Common myeloid progenitor, CD34-positive (primary cell): ENCODE data around the gene DNMT3A.

Source experiments
- CTCF ChIA-PET: fragments of 350-600 bp; sonication (Branson Sonifier 250); formaldehyde crosslinking; loops from one replicate; lab custom pipeline; 2021; ENCODE audit warnings: antibody characterized with exemption; lab: Charles Lee
- POLR2A ChIA-PET: fragments of 350-600 bp; sonication (Branson Sonifier 250); formaldehyde crosslinking; loops from one replicate; lab custom pipeline; 2021; ENCODE audit warnings: antibody characterized with exemption; lab: Charles Lee
- DNase-seq, 3 donors: peaks; one replicate each; pipeline versions ENCODE4 v3.0.0 to v3.0.0-alpha.2; 2013
- H3K27ac ChIP-seq, 2 experiments: 1 replicate in 1 of 2; 2 replicates in 1 of 2; pipeline ENCODE4 v1.7.0; 2013; ENCODE audit warnings: inconsistent platforms in 2 of 2, low read length in 2 of 2, mild to moderate bottlenecking in 2 of 2, low read depth in 1 of 2, moderate library complexity in 1 of 2; ENCODE audit not compliant: severe bottlenecking in 2 of 2, insufficient read depth in 1 of 2, poor library complexity in 1 of 2
- H3K27me3 ChIP-seq, 5 experiments: replicated peaks in 2 of 5; 1 replicate in 3 of 5; 2 replicates in 2 of 5; pipeline versions ENCODE4 v1.6.1 to v1.7.0; 2013; ENCODE audit warnings: low read length in 4 of 5, mild to moderate bottlenecking in 2 of 5, moderate library complexity in 2 of 5, inconsistent platforms in 1 of 5; ENCODE audit not compliant: insufficient read depth in 5 of 5, control insufficient read depth in 4 of 5
- H3K36me3 ChIP-seq, 4 experiments: 1 replicate in 2 of 4; 2 replicates in 2 of 4; pipeline versions ENCODE4 v1.6.1 to v1.7.0; 2013; ENCODE audit warnings: low read length in 3 of 4, control low read depth in 1 of 4, mild to moderate bottlenecking in 1 of 4; ENCODE audit not compliant: control insufficient read depth in 4 of 4, insufficient read depth in 4 of 4
- H3K4me1 ChIP-seq, 4 experiments: 1 replicate in 3 of 4; 2 replicates in 1 of 4; pipeline versions ENCODE4 v1.6.1 to v1.7.1; 2013; ENCODE audit warnings: low read length in 3 of 4, mild to moderate bottlenecking in 3 of 4, control low read depth in 1 of 4, inconsistent platforms in 1 of 4, moderate library complexity in 1 of 4; ENCODE audit not compliant: control insufficient read depth in 4 of 4, insufficient read depth in 4 of 4; ENCODE audit errors: control extremely low read depth in 1 of 4
- H3K4me3 ChIP-seq, 7 experiments: 1 replicate in 4 of 7; 2 replicates in 3 of 7; pipeline versions ENCODE4 v1.5.1 to v1.7.0; 2013; ENCODE audit warnings: mild to moderate bottlenecking in 7 of 7, low read length in 6 of 7, moderate library complexity in 6 of 7, inconsistent platforms in 2 of 7, low read depth in 2 of 7, control low read depth in 1 of 7; ENCODE audit not compliant: insufficient read depth in 4 of 7, control insufficient read depth in 1 of 7; ENCODE audit errors: extremely low read depth in 1 of 7
- H3K9me3 ChIP-seq, 5 experiments: 1 replicate in 4 of 5; 2 replicates in 1 of 5; pipeline versions ENCODE4 v1.6.1 to v1.7.1; 2013; ENCODE audit warnings: low read length in 4 of 5, mild to moderate bottlenecking in 2 of 5, inconsistent platforms in 1 of 5, low read depth in 1 of 5, moderate library complexity in 1 of 5; ENCODE audit not compliant: control insufficient read depth in 4 of 5, insufficient read depth in 2 of 5; ENCODE audit errors: control extremely low read depth in 1 of 5
- WGBS: methylation state at CpG from one replicate; pipeline ENCODE4 v1.1.5; 2013; ENCODE audit not compliant: insufficient coverage; 5-methylcytosine and 5-hydroxymethylcytosine counted together

Gene DNMT3A

GRCh38 chr2:25207078-25207545, 134.6 kb downstream of the DNMT3A start:
- POLR2A ChIA-PET = interaction anchor here (0.6 kb wide), 1 partner anchor 72 kb away, joined by 3 read pairs; no protein-coding TSS in a partner anchor
- peak; percentile 80 to 95 (median 94) for DNase-seq
- CTCF ChIA-PET = interaction anchor here (0.6 to 13.4 kb wide), 8 partner anchors 9 to 232 kb away, joined by 3 to 105 read pairs (median 4); no protein-coding TSS in a partner anchor
- Histone ChIP-seq H3K4me3 (no peak overlapping the region), H3K9me3 (no peaks in the 10 kb centered on the region), H3K27me3 (no peaks in the 10 kb centered on the region), H3K27ac (no peak overlapping the region), H3K4me1 (peaks cover 4 to 61% (median 50%) of the 10 kb centered on the region in 4 experiments), H3K36me3 (no peaks in the 10 kb centered on the region)
- 9% methylated on average over 5 of the region's 5 CpGs for WGBS

- POLR2A ChIA-PET = interaction anchor here (0.5 kb wide), 1 partner anchor 83 kb away, joined by 4 read pairs; no protein-coding TSS in a partner anchor
- Histone ChIP-seq H3K4me3 (peak overlapping the region in 3 of 7 experiments; percentile 25 to 68 (median 56)), H3K27ac (no peak overlapping the region), H3K9me3 (no peaks in the 10 kb centered on the region), H3K27me3 (no peaks in the 10 kb centered on the region), H3K36me3 (no peaks in the 10 kb centered on the region), H3K4me1 (peaks cover 2 to 46% (median 30%) of the 10 kb centered on the region in 4 experiments)
- DNase-seq = peak in 2 of 3 donors; percentile 43 to 60
- CTCF ChIA-PET = interaction anchor here (0.8 to 13.4 kb wide), 4 partner anchors 8 to 41 kb away, joined by 3 to 105 read pairs (median 13); no protein-coding TSS in a partner anchor
- 28% methylated on average over 57 of the region's 59 CpGs for WGBS
Measured at GRCh38 chr2:25204190-25204838, 137.4 kb downstream of the DNMT3A start.

GRCh38 chr2:25202275-25202674, 139.4 kb downstream of the DNMT3A start:
- H3K27ac ChIP-seq = no peak overlapping the region
- DNase-seq = peak in 1 of 3 donors; percentile 23
- no peak overlapping the region for H3K4me3 ChIP-seq
- ChIA-PET POLR2A (no interaction called here), CTCF (interaction anchor here (1.3 to 1.4 kb wide), 2 partner anchors 10 to 27 kb away, joined by 3 read pairs; no protein-coding TSS in a partner anchor)
- H3K36me3 ChIP-seq = no peaks in the 10 kb centered on the region
- 58% methylated on average over 6 of the region's 11 CpGs for WGBS
- H3K4me1 ChIP-seq = peaks cover 2 to 47% (median 29%) of the 10 kb centered on the region in 4 experiments
- H3K9me3 ChIP-seq = no peaks in the 10 kb centered on the region
- H3K27me3 ChIP-seq = no peaks in the 10 kb centered on the region

DNA sequence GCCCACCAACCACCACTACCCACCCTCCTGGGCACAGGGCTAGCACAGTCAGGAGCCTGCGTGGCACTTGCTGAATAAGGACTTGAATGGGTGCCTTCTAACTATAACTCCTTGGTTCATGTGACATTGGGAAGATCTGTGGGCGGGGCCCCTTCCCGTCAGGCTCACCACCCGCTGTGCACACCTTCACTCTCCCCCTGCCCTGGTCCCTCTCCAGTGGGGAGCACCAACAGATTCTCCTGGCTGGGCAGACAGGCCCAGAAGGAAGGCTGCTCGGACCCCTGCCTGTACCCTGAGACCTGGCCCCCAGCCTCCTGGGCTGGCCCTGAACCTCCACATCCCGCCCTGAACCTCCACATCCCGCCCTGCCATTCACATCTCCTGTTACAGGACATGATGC, 139.9 kb downstream of the DNMT3A start:
- CTCF ChIA-PET = interaction anchor here (1.3 to 1.4 kb wide), 3 partner anchors 11 to 27 kb away, joined by 3 to 7 read pairs (median 3); no protein-coding TSS in a partner anchor

DNA sequence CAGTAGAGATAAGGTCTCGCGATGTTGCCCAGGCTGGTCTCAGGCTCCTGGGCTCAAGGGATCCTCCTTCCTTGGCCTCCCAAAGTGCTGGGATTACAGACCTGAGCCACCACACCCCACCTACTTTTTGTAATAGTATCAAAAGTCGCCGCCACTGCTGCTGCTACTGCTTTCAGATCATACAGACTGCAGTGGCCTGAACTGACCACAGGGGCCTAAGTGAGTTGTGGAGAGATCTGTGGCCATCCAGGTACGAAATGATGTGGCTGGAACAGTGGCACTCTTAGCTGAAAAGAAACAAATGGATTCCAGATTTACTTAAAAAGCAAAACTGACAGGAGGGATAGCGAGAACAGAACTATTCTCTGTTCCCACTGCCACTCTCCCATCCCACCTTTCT, 140.5 kb downstream of the DNMT3A start:
- H3K36me3 ChIP-seq = no peaks in the 10 kb centered on the region
- no peaks in the 10 kb centered on the region for H3K9me3 ChIP-seq
- no peak overlapping the region for H3K27ac ChIP-seq
- peaks cover 0 to 39% (median 20%) of the 10 kb centered on the region in 4 experiments for H3K4me1 ChIP-seq
- ChIA-PET CTCF (interaction anchor here (1.4 kb wide), 1 partner anchor 27 kb away, joined by 7 read pairs; no protein-coding TSS in a partner anchor), POLR2A (no interaction called here)
- no peaks in the 10 kb centered on the region for H3K27me3 ChIP-seq
- WGBS = 92% methylated on average over 4 of the region's 6 CpGs
- H3K4me3 ChIP-seq = no peak overlapping the region
- peak in 2 of 3 donors; percentile 17 to 28 for DNase-seq

More for the DNA sequence above, 139.9 kb downstream of the DNMT3A start:
- WGBS = 92% methylated on average over 6 of the region's 7 CpGs
- POLR2A ChIA-PET = no interaction called here
- H3K4me3 ChIP-seq = no peak overlapping the region
- H3K36me3 ChIP-seq = no peaks in the 10 kb centered on the region
- DNase-seq = no peak
- no peaks in the 10 kb centered on the region for H3K9me3 ChIP-seq
- H3K4me1 ChIP-seq = peaks cover under 1 to 44% (median 25%) of the 10 kb centered on the region in 4 experiments
- H3K27ac ChIP-seq = no peak overlapping the region
- H3K27me3 ChIP-seq = no peaks in the 10 kb centered on the region

GRCh38 chr2:25198576-25198975, 143.1 kb downstream of the DNMT3A start:
- WGBS = no CpG with 5 or more reads among the region's 5 CpGs

GRCh38 chr2:25198209-25198525, 143.6 kb downstream of the DNMT3A start:
- no peak for DNase-seq
- CTCF ChIA-PET = interaction anchor here (3.3 to 4.5 kb wide), 3 partner anchors 8 to 223 kb away, joined by 20 to 55 read pairs (median 23); no protein-coding TSS in a partner anchor
- no peak overlapping the region for H3K27ac ChIP-seq
- no peaks in the 10 kb centered on the region for H3K27me3 ChIP-seq
- H3K4me3 ChIP-seq = no peak overlapping the region
- H3K4me1 ChIP-seq = peaks cover 0 to 26% (median 17%) of the 10 kb centered on the region in 4 experiments
- H3K36me3 ChIP-seq = no peaks in the 10 kb centered on the region
- H3K9me3 ChIP-seq = no peaks in the 10 kb centered on the region
- POLR2A ChIA-PET = no interaction called here
- WGBS = 11% methylated on average over 3 of the region's 4 CpGs

More at GRCh38 chr2:25198576-25198975, 143.1 kb downstream of the DNMT3A start:
- Histone ChIP-seq H3K4me1 (peaks cover 0 to 30% (median 17%) of the 10 kb centered on the region in 4 experiments), H3K27ac (no peak overlapping the region), H3K27me3 (no peaks in the 10 kb centered on the region), H3K36me3 (no peaks in the 10 kb centered on the region), H3K9me3 (no peaks in the 10 kb centered on the region), H3K4me3 (no peak overlapping the region)
- no peak for DNase-seq
- ChIA-PET POLR2A (interaction anchor here (0.6 kb wide), 1 partner anchor 141 kb away, joined by 4 read pairs; no protein-coding TSS in a partner anchor), CTCF (interaction anchor here (0.9 kb wide), 1 partner anchor 64 kb away, joined by 3 read pairs; no protein-coding TSS in a partner anchor)
